ENCODE measurements around the gene AGO1. TPM values are rescaled to one million over a fixed set of nuclear protein-coding genes. Genes with fewer than 3 reads are reported as not detected.
"Not testable (repeated sequence)": the region's sequence is repeated elsewhere in the genome, so short reads cannot be mapped to it uniquely, and the experiment has no call there.

AGO1 gene
- polyA plus RNA-seq, 1 experiment: 14.8 TPM

DNA sequence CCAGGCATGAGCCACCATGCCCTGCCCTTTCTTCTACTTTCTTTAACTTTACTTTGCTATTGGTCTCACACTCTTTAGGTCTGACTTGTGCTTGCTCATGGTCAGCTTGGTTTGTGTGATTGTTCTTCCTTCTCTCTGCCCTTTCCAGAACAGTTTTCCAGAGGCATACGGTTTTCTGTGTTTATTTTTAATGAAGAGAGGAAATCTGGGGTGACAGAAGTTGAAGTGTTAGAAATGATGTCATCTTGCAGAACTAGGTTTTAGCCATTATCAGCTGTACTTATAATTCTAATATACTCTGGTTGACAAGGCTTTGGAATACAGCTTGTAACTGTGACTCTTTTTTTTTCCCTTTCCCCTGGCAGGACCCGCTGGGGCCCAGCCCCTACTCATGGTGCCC is 62.3 kb downstream of the AGO1 start:
- POLR2A ChIA-PET: interaction anchor here (1.0 kb wide), 1 partner anchor 14 kb away, joined by 3 read pairs; the partner anchor contains the start of gene AGO3
- no peak overlapping the region for H3K4me3 ChIP-seq (ENCODE audit: low read depth, low read length)
- DNase-seq (ENCODE audit: low read depth, low spot score): no peak
- no peak overlapping the region for H3K27ac ChIP-seq (ENCODE audit: low read depth, low read length)
- H3K9me3 ChIP-seq (ENCODE audit: control insufficient read depth, insufficient read depth, low read length): no peaks in the 10 kb centered on the region
- CTCF ChIA-PET: interaction anchor here (1.1 kb wide), 1 partner anchor 63 kb away, joined by 3 read pairs; no protein-coding TSS in a partner anchor
- TF ChIP-seq CTCF (IDR thresholded peaks at IDR 0.05; ENCODE audit: low read depth, low read length): no peak
- H3K27me3 ChIP-seq (ENCODE audit: control insufficient read depth, insufficient read depth, low read length): no peaks in the 10 kb centered on the region

DNA sequence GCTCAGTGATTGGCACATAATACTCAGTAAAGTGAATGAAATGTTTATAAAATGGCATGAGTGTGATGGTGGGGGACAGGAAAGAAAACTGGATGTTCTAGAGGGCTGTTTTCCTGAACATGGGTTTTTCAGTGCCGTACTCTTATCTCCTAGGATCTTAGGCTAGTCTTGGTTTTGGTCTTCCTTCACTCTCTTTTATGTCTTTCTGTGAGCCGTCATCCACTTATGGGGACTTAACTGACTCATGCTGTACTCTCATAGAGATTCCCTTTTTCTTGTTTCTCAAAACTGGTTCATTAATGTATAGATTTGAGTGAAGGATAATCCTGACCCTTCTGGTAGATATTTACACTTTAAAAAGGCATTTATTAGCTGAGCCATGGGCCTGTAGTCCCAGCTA is 64.5 kb downstream of the AGO1 start:
- Histone ChIP-seq H3K4me3 (ENCODE audit: low read depth, low read length) (no peak overlapping the region), H3K9me3 (ENCODE audit: control insufficient read depth, insufficient read depth, low read length) (no peaks in the 10 kb centered on the region), H3K27ac (ENCODE audit: low read depth, low read length) (no peak overlapping the region), H3K27me3 (ENCODE audit: control insufficient read depth, insufficient read depth, low read length) (no peaks in the 10 kb centered on the region)
- CTCF ChIA-PET: no interaction called here
- no peak for TF ChIP-seq CTCF (IDR thresholded peaks at IDR 0.05; ENCODE audit: low read depth, low read length)
- DNase-seq (ENCODE audit: low read depth, low spot score): no peak
- POLR2A ChIA-PET: no interaction called here

GRCh38 chr1:35958558-35958957 is 75.5 kb downstream of the AGO1 start:
- Histone ChIP-seq H3K27ac (ENCODE audit: low read depth, low read length) (no peak overlapping the region), H3K27me3 (ENCODE audit: control insufficient read depth, insufficient read depth, low read length) (no peaks in the 10 kb centered on the region), H3K4me3 (ENCODE audit: low read depth, low read length) (no peak overlapping the region), H3K9me3 (ENCODE audit: control insufficient read depth, insufficient read depth, low read length) (no peaks in the 10 kb centered on the region)
- POLR2A ChIA-PET: no interaction called here
- CTCF ChIA-PET: no interaction called here
- no peak for DNase-seq (ENCODE audit: low read depth, low spot score)
- no peak for TF ChIP-seq CTCF (IDR thresholded peaks at IDR 0.05; ENCODE audit: low read depth, low read length)

DNA sequence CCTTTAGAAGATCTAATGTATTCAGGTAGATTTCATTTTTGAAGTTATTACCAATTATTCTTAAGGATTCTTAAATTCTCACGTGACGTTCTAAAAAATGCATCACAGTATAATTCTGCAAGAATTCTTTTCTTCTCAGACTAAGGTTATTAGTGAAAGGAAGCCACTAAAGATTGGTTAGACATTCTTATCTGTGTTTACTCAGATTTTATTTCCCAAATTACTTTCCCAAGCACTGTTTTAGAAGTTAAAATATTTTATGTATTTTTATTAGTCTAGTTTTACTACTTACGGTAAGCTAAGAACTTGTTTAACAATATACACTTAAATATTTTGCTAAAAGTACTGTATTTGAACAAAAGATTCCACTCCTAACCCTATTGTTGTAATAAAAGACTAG is 76.3 kb downstream of the AGO1 start:
- TF ChIP-seq CTCF (IDR thresholded peaks at IDR 0.05; ENCODE audit: low read depth, low read length): no peak
- POLR2A ChIA-PET: no interaction called here
- Histone ChIP-seq H3K27ac (ENCODE audit: low read depth, low read length) (no peak overlapping the region), H3K27me3 (ENCODE audit: control insufficient read depth, insufficient read depth, low read length) (no peaks in the 10 kb centered on the region), H3K4me3 (ENCODE audit: low read depth, low read length) (no peak overlapping the region), H3K9me3 (ENCODE audit: control insufficient read depth, insufficient read depth, low read length) (no peaks in the 10 kb centered on the region)
- no peak for DNase-seq (ENCODE audit: low read depth, low spot score)
- CTCF ChIA-PET: interaction anchor here (0.6 kb wide), 1 partner anchor 143 kb away, joined by 5 read pairs; no protein-coding TSS in a partner anchor

GRCh38 chr1:35962952-35963351 is 79.9 kb downstream of the AGO1 start:
- no peak for DNase-seq (ENCODE audit: low read depth, low spot score)
- CTCF ChIA-PET: no interaction called here
- no peaks in the 10 kb centered on the region for H3K27me3 ChIP-seq (ENCODE audit: control insufficient read depth, insufficient read depth, low read length)
- H3K27ac ChIP-seq (ENCODE audit: low read depth, low read length): no peak overlapping the region
- H3K4me3 ChIP-seq (ENCODE audit: low read depth, low read length): no peak overlapping the region
- TF ChIP-seq CTCF (IDR thresholded peaks at IDR 0.05; ENCODE audit: low read depth, low read length): no peak
- H3K9me3 ChIP-seq (ENCODE audit: control insufficient read depth, insufficient read depth, low read length): no peaks in the 10 kb centered on the region
- POLR2A ChIA-PET: no interaction called here

DNA sequence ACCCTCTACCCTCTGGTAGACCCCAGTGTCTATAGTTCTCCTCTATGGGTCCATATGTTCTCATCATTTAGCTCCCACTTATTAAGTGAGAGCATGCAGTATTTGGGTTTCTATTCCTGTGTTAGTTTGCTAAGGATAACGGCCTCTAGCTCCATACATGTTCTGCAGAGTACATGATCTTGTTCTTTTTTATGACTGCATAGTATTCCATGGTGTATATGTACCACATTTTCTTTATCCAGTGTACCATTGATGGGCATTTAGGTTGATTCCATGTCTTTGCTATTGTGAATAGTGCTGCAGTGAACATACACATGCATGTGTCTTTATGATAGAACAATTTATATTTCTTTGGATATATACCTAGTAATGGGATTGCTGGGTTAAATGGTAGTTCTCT is 81.3 kb downstream of the AGO1 start:
- CTCF ChIA-PET: interaction anchor here (1.4 kb wide), 1 partner anchor 81 kb away, joined by 4 read pairs; the partner anchor contains the start of gene AGO1
- POLR2A ChIA-PET; H3K27ac ChIP-seq (ENCODE audit: low read depth, low read length); DNase-seq (ENCODE audit: low read depth, low spot score); H3K9me3 ChIP-seq (ENCODE audit: control insufficient read depth, insufficient read depth, low read length); H3K4me3 ChIP-seq (ENCODE audit: low read depth, low read length); H3K27me3 ChIP-seq (ENCODE audit: control insufficient read depth, insufficient read depth, low read length): not testable (repeated sequence)

Measured in AG04450 (cell line).